IPS-18c (cell line): Measurements from ENCODE around the gene RBMS3.
"Not testable (repeated sequence)": the region's sequence is repeated elsewhere in the genome, so short reads cannot be mapped to it uniquely, and the experiment has no call there.

Source experiments
- H3K4me3 ChIP-seq: 2 replicates; pipeline ENCODE4 v1.7.0; 2013; ENCODE audit warnings: low read depth, mild to moderate bottlenecking, low read length, moderate library complexity; ENCODE audit not compliant: insufficient read depth
- H3K9me3 ChIP-seq: one replicate; pipeline ENCODE4 v1.6.1; 2013; ENCODE audit warnings: mild to moderate bottlenecking, low read length, moderate library complexity; ENCODE audit not compliant: control insufficient read depth, insufficient read depth

The RBMS3 gene

DNA sequence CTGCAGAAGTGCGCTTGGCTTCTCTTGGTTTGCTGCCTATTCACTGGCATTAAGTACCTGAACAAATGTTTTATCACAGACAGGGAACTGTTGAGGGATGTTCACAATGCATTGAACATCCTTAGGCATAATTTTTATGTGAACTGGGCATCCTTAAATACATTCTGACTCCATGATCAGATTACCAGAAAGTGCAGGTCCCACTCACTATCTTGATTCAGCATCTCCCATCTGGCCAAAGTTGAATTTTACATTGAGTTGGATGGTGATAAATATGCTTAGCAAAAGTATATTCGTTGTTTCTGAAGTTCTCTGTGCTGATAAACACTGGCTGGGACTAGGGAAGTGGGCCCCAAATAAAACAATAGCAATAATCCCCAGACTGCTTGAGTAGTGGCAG lies 108.5 kb downstream of the RBMS3 start:
- no peak overlapping the region for H3K4me3 ChIP-seq
- H3K9me3 ChIP-seq, result no peaks in the 10 kb centered on the region

DNA sequence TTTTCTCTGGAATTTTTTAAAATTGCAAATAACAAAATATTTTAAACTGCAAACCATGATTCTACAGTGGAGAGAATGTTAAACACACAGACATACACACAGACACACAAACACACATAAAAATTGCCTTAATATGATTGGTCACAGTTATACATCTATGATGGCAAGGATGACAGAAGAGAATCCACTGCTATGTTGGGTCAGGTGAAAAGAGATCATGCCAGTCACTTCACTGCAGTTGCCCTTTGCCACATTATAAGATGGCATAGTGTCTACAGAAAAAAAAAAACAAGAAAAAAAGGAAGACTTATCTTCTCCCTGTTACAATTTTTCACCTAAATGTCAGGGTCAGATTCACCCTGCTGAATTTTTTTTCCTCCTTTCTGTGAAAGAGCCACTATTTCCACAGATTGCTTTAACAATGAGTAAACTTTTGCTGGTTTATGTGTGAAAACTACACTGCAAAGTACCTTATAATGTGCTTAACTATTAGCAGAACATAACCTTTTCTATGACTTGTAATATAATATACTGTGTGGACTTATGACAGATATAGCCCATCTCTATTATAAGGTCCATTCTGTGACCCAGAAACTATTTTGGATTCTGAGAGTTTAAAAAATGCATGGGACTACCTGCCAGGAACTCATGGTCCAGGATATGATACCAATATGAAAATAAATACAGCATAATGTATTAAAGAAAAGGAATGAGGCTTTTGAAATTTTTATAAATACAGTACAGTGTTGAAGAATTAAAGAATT lies 111.9 kb downstream of the RBMS3 start:
- Histone ChIP-seq H3K9me3 (no peaks in the 10 kb centered on the region), H3K4me3 (no peak overlapping the region)

DNA sequence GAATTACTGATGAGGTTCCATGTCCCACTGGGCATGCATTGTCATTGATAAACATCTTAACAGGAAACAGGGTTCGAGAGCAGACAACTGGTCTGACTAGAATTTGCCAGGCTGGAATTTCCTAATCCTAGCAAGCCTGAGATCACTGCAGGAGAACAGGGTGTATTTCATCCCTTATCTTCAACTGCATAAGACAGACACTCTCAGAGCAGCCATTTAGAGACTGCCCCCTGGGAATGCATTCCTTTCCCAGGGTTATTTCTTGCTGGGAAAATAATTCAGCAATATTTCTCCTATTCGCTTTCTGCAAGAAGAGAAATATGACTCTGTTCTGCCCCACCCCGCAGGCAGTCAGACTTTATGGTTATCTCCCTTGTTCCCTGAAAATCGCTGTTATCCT lies 113.1 kb downstream of the RBMS3 start:
- not testable (repeated sequence) for H3K9me3 ChIP-seq, H3K4me3 ChIP-seq

DNA sequence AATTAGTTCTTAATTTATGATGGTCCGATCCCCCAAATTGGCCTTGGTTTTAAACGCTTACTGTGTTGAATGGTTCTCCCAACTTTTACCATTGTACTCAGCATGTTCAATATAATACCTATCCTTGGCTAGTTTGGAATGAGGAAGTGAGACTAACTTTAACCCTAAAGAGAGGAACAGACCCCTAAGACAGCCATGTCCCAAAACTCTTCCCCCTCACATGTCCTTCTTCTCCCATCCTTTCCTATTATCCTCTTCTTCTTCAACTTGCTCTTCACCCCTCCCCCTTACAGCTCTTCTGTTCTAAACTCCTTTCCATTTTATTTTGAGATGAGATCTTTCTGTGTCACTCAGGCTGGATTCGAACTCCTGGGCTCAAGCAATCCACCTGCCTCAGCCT lies 116.5 kb downstream of the RBMS3 start:
- no peaks in the 10 kb centered on the region for H3K9me3 ChIP-seq
- no peak overlapping the region for H3K4me3 ChIP-seq

DNA sequence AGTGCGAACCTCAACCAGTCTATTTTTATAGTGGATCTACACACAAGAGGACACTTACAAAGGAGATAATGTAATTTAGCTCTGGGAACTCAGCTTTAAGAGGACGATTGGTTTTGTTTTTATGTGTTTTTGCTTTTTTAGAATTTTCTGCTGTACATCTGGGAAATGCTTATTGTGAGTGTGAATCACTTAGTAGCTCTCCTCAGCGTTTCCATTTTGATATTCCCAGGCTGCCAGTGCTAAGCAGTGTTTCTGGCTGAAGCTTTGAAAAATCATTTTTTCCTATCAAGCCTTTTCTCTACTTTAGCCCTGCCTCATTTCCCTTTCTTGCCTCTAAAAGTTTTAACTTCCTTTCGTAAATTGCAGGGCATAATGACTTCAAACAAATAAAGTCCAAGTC lies 117.9 kb downstream of the RBMS3 start:
- Histone ChIP-seq H3K4me3 (no peak overlapping the region), H3K9me3 (no peaks in the 10 kb centered on the region)

DNA sequence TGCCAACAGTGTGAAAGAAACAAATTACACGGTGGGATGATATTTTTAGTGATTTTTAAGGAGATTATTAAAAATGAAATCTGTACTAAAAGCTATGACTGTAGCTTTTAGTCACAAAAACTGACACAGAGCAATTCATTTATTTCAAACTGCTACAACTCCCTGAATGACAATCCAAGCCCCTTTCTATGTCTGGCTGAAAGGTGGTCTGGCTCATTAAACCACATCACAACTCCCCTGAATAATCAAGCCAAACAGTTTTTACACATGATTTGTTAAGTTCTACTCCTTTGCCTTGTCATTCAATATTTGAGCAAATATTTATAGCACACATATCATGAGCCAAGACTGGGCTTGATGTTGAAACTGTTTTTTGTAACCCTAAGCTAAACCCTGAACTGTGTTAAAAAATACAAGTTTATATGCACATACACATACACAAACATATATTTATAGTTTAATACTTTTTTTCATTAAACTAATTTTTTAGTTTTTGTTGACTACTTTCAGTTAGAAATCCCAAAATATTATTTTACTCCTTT lies 125.5 kb downstream of the RBMS3 start:
- H3K9me3 ChIP-seq, result no peaks in the 10 kb centered on the region
- no peak overlapping the region for H3K4me3 ChIP-seq

DNA sequence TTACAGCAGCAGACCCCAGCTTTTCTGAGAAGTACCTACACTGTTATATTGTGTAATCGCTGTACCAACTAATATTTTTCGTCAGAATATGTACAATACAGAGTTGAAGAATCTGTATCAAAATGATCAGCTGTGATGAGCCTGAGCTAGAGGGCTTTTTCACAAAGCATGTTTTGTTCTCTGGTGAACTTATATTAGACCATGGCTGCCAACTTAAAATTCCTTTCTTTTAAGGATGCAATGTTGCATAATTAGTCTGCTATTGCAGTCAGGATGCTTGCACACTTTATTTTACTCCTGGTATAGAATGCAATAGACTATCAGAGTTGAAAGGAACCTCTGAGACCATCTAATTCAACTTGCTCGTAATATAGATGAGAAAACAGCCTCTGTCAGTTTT lies 127.8 kb downstream of the RBMS3 start:
- Histone ChIP-seq H3K9me3 (no peaks in the 10 kb centered on the region), H3K4me3 (no peak overlapping the region)

DNA sequence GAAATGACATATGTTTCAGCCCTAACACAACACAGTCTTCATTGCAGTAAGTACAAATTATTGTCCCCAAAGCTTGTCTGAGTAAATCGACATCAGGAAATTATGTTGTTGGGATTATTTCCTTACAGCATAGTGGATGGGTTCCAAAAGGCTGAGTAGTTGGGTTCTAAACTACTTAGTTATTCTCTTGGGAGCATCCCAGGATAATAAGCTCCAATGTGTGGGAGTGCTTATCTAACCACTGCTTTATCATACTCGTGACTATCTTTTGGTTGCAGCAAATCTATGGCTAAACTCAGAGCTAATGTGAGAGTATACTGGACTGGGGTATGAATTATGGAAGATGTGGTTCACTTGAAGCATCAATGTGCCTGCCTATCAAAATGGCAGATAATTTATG lies 128.5 kb downstream of the RBMS3 start:
- Histone ChIP-seq H3K4me3 (no peak overlapping the region), H3K9me3 (no peaks in the 10 kb centered on the region)

DNA sequence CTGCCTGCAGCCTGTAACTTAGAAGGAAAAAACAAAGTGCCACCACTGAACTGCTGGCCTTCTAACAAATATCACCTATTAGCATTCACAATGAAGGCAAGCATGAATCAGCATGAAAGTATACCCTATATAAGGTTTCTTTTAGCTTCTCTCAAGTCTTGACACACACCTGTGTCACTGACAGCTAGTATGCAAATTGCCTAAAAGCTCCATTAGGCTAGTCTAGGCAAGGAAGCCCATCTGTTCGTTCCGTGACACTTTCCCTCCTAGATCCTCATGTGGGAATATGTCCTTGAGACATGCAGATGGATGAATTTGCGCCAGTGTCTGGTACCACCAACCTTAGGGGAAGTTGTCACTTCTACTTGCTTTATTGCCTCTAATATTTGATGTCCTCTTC lies 129.3 kb downstream of the RBMS3 start:
- no peaks in the 10 kb centered on the region for H3K9me3 ChIP-seq
- H3K4me3 ChIP-seq, result no peak overlapping the region

DNA sequence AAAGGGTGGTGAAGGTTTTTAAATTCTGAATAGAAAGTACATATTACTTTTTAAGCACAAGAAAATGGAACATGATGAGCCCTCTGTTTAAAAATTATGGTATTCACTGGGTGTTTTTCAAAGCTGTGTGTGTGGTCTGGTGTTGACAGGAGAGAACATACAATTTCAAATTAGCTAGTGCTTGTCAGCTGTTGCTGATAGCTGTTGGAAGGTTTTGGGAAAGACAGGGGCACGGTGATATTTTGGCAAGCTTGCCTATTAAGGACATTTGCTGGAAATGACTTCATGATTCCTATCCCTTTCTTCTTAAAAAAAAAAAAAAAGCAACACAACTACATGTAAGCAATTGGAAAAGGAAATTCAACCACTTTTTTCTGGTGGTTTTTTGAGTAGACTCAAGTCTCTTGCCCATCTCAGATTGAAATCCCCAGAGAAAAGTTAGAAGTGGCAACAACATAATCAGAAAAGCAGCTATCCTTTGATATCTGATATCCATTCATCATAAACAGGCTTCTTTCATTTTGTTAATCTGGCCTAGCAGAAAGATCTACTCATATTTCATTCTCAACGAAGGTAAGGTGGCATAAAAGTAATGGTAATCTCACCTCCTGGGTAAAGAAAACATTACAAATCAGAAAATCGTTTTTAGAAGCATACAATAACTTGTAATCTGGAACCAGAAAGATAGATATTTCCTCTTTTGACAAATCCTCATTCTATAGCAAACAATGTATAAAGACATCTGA lies 130.0 kb downstream of the RBMS3 start:
- Histone ChIP-seq H3K4me3 (no peak overlapping the region), H3K9me3 (no peaks in the 10 kb centered on the region)

DNA sequence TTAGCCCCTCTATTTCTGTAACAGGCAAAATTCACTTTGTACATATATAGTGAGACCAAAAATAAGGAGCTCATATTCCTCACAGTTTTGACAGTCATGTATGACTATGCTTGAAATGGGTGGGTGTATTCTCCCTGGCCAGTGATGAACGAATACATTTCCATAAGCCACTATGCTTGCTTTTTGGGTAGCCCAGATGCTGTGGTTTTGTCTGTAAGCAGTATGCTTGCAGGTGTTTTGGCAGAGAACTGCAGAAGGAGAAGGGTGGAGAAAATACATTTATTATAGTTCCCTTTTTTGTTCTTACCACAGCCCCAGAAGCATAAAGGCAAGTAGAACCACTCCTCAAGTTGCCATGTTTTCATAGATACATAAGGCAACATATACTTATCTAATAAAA lies 131.2 kb downstream of the RBMS3 start:
- H3K9me3 ChIP-seq, result no peaks in the 10 kb centered on the region
- H3K4me3 ChIP-seq, result no peak overlapping the region

DNA sequence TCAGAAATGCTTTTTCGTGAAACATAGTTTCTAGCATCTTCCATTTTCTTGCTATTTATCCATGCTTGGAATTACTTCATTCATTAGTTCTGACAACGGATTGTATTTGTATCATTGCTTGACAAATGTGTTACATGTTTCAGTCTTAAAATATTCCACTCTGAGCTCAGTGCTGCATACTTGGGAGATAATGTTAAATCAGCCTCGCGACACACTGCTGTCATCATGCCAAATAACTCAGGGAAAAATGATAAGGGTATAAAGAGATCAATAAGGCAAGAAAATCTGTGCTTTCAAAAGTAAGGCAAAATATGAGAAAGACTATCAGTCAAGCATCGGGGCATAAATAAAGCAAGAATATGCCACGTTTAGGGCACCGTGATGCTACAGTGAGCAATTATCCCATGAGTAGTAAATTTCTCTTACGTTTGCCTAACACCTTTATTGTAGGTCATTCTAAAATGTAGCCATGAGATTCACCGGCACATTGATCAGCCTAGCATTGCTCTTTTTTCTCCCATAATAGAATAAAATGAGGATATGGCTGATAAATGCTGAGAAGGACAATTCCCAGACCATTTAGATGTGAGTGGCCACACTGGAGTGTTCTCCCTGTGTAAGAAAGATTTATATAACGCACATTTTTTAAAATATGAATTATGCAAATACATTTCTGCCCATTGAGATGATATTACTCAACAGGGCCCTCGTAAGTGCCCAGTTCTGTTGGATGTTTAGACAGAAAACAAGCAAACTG lies 133.8 kb downstream of the RBMS3 start:
- Histone ChIP-seq H3K9me3 (no peaks in the 10 kb centered on the region), H3K4me3 (no peak overlapping the region)

DNA sequence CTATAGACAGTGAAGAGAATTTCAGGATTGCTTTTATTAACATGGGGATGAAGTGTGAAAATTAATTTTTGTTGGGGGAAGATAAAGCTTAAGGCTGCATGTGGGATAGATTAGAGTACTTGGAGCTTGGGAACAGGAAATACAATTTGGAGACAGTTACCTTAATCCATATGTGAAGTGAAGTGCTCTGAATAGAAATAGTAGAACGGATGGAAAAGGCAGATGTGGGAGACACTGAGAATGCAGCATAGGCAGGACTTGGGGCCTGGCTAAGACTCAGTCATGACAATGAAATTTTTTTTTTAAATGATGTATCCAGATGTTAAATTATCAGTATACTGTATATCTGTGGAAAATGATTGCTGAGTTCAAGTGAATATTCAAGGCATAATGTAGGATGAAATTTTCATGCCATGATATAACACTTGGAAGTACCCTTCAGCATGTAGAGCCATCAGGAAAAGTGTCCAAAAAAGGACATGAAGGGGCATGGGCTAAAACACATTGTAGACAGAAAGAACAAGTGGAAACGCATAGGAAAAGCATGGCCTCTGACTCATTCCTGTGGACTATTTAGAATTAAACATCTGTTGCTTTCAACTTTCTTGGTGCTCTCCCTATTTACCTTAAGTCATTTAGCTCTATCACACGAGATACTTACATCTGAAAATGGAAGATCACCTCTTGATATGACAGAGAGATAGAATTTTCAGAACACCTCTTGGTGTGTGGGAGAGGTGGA lies 134.8 kb downstream of the RBMS3 start:
- no peak overlapping the region for H3K4me3 ChIP-seq
- H3K9me3 ChIP-seq, result no peaks in the 10 kb centered on the region

DNA sequence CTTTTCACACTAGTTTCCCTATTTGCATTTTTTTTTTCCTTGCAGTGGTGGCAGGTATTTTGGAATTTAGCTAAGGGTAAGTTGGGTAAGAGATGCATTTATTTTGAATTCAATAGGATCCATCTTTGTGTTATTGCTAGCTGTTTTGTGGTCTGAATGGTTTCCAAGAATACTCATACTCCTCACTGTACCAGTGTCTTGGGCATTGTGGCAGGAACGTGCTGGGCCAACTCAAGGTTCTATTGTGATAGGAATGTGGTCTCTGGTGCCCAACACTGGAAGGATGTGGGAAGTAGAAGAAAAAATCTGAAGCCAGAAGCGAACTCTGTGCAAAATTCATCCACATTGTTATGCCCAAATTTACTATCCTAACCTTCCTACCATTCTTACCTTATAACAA lies 135.6 kb downstream of the RBMS3 start:
- H3K4me3 ChIP-seq, result no peak overlapping the region

DNA sequence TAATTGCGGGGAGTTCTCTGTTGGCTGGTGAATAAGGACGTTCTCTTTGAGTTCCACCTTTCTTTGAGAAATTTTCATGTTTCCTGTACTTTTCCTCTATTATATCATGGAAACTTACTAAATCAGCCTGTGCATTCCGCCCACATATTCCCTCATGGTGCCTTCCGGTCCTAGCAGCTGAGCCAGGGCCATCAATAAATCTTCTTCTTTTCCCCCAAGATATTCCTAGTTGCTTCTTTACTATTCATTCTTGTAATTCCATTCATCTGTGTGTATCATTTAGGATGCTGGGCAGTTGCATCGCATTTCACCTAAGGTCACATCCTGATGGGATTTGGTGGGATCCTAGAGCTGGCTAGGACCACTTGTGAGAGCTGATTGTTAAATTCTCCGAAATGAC lies 139.2 kb downstream of the RBMS3 start:
- Histone ChIP-seq H3K9me3 (no peaks in the 10 kb centered on the region), H3K4me3 (no peak overlapping the region)

More for the DNA sequence above, 135.6 kb downstream of the RBMS3 start:
- no peaks in the 10 kb centered on the region for H3K9me3 ChIP-seq

DNA sequence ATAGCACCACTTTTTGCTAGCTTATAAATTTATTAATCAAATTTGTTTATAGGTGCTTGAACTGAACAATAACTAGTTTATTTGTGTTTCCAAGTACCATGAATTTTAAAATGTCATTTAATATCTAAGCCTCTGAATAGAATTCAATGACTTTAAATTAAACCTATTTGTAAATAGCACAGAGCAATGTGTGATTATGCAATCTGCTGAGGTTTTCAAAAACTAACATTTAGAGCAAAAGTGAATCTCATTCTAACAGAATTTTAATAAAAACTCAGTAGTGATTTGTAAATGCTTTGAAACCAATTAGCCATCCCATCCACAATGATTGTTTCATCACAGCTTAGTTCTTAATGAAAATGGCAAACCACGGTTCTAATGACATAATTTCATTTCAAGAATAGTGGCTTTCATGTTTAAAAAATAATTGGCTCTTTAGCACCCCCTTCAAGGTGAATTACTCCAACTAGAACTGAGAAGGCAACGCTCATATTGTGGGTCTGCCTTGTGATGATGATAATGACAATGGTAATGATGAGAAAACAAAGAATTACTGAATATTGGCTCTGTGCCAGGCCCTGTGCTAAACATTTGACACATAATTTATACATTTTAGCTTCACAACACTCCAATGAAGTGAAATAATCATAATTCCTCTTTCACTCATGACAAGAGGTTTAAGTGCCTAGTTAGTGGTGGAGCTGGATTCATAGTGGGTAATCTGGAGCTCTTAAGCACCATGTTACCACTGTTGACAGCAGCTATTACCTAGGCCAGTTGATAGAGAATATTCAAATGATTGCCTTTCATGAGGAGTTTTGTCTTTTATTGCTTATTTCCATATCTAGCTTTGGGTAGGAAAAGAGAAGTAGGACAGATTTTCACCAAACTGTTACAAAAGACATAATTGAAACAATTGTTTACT lies 145.7 kb downstream of the RBMS3 start:
- no peaks in the 10 kb centered on the region for H3K9me3 ChIP-seq
- H3K4me3 ChIP-seq, result no peak overlapping the region
